IPS DF 6.9 (cell line): ENCODE data around the gene CEACAM1.
"Not testable (repeated sequence)": the region's sequence is repeated elsewhere in the genome, so short reads cannot be mapped to it uniquely, and the experiment has no call there.

Experiments
- DNase-seq: peaks from one replicate; pipeline ENCODE4 v3.0.0-alpha.2; 2013; ENCODE audit warnings: low read depth, low spot score
- H3K27ac ChIP-seq: one replicate; pipeline ENCODE4 v1.5.1; 2013; ENCODE audit warnings: low read length, control low read depth
- H3K27me3 ChIP-seq: 2 replicates; pipeline ENCODE4 v1.6.1; 2013; ENCODE audit warnings: mild to moderate bottlenecking, low read length; ENCODE audit not compliant: control insufficient read depth, insufficient read depth
- H3K36me3 ChIP-seq: 2 replicates; pipeline ENCODE4 v1.6.1; 2013; ENCODE audit warnings: low read length; ENCODE audit not compliant: control insufficient read depth, insufficient read depth
- H3K4me1 ChIP-seq: 2 replicates; pipeline ENCODE4 v1.6.1; 2013; ENCODE audit warnings: low read length; ENCODE audit not compliant: control insufficient read depth, insufficient read depth
- H3K4me3 ChIP-seq: 2 replicates; pipeline ENCODE4 v1.5.1; 2013; ENCODE audit warnings: mild to moderate bottlenecking, low read length
- H3K9me3 ChIP-seq: 2 replicates; pipeline ENCODE4 v1.6.1; 2013; ENCODE audit warnings: low read length, inconsistent platforms; ENCODE audit not compliant: control insufficient read depth, insufficient read depth
- WGBS: extraction: QIAGEN DNeasy Blood & Tissue Kit; methylation state at CpG from one replicate; pipeline ENCODE4 v1.1.7; 2013; ENCODE audit warnings: mixed read lengths, missing lambda C conversion rate; ENCODE audit not compliant: insufficient read length, insufficient coverage; 5-methylcytosine and 5-hydroxymethylcytosine counted together

CEACAM1 gene

GRCh38 chr19:42549067-42549466 is 20.8 kb upstream of the CEACAM1 start:
- DNase-seq, H3K36me3 ChIP-seq, H3K27me3 ChIP-seq, H3K27ac ChIP-seq, H3K4me1 ChIP-seq, H3K4me3 ChIP-seq, H3K9me3 ChIP-seq: not testable (repeated sequence)
- WGBS, result no CpG with 5 or more reads among the region's 1 CpG

GRCh38 chr19:42548552-42548951 is 20.3 kb upstream of the CEACAM1 start:
- WGBS, result no CpG with 5 or more reads among the region's 4 CpGs
- H3K27me3 ChIP-seq, result no peaks in the 10 kb centered on the region
- no peaks in the 10 kb centered on the region for H3K36me3 ChIP-seq
- DNase-seq, result no peak
- no peak overlapping the region for H3K4me3 ChIP-seq
- no peak overlapping the region for H3K27ac ChIP-seq
- H3K4me1 ChIP-seq, result no peaks in the 10 kb centered on the region; the same call in 1 of the 2 replicates
- 0 out of 2 replicates have a peak, but pooled peaks cover 2% of the 10 kb centered on the region for H3K9me3 ChIP-seq

GRCh38 chr19:42547929-42548328 is 19.6 kb upstream of the CEACAM1 start:
- H3K4me1 ChIP-seq, result no peaks in the 10 kb centered on the region; the same call in 1 of the 2 replicates
- no peak overlapping the region for H3K4me3 ChIP-seq
- no CpG with 5 or more reads among the region's 2 CpGs for WGBS
- H3K27me3 ChIP-seq, result no peaks in the 10 kb centered on the region
- H3K27ac ChIP-seq, result no peak overlapping the region
- H3K36me3 ChIP-seq, result no peaks in the 10 kb centered on the region
- 0 out of 2 replicates have a peak, but pooled peaks cover 2% of the 10 kb centered on the region for H3K9me3 ChIP-seq
- no peak for DNase-seq

DNA sequence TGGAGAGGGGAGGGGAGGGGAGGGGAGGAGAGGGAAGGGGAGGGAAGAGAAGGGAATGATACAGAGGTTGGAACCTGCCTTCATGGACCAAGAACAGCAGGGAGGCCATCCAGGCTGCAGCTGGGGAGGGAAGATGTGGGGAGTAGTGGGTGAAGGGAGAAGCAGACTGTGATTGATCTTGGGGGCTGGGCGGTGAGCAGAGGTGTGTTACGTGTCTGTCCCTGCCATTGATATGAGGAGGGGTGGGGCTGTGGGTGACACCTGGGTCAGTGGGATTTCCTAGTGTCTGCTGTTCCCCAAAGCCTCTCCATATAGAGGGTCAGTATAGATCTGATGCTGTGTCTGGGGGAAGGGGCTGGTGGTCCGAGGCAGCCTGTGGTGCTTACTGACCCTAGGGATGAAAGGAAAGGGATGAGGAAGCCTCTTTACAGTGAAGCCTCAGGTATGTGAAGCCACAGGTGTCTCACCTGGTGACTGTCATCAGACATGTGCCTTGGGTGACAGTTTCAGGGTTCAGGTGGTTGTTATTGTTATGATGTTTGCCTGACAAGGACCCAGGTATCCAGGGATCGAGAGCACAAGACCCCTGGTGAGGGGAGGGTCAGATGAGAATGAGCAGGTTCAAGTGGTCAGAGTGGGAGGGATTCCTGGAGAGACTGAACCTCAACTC is 18.7 kb upstream of the CEACAM1 start:
- Histone ChIP-seq H3K9me3 (0 out of 2 replicates have a peak, but pooled peaks cover 2% of the 10 kb centered on the region), H3K27me3 (no peaks in the 10 kb centered on the region), H3K4me1 (no peaks in the 10 kb centered on the region), H3K4me3 (no peak overlapping the region), H3K27ac (no peak overlapping the region), H3K36me3 (no peaks in the 10 kb centered on the region)
- no peak for DNase-seq
- WGBS, result no CpG with 5 or more reads among the region's 4 CpGs

GRCh38 chr19:42544146-42544545 is 15.9 kb upstream of the CEACAM1 start:
- WGBS, result no CpG with 5 or more reads among the region's 4 CpGs
- Histone ChIP-seq H3K36me3 (no peaks in the 10 kb centered on the region), H3K27ac (no peak overlapping the region), H3K27me3 (no peaks in the 10 kb centered on the region), H3K4me3 (no peak overlapping the region), H3K4me1 (peaks cover 3% of the 10 kb centered on the region), H3K9me3 (no peaks in the 10 kb centered on the region)
- no peak for DNase-seq

- no peaks in the 10 kb centered on the region for H3K9me3 ChIP-seq
- no peak overlapping the region for H3K27ac ChIP-seq
- no peaks in the 10 kb centered on the region for H3K36me3 ChIP-seq
- peaks cover 3% of the 10 kb centered on the region for H3K4me1 ChIP-seq
- no peak for DNase-seq
- no CpG with 5 or more reads among the region's 2 CpGs for WGBS
- no peaks in the 10 kb centered on the region for H3K27me3 ChIP-seq
- no peak overlapping the region for H3K4me3 ChIP-seq
These were observed 14.5 kb upstream of the CEACAM1 start for GRCh38 chr19:42542791-42543190.

GRCh38 chr19:42540071-42540553 is 11.8 kb upstream of the CEACAM1 start:
- no peak overlapping the region for H3K27ac ChIP-seq
- no peaks in the 10 kb centered on the region for H3K27me3 ChIP-seq
- peaks cover 3% of the 10 kb centered on the region for H3K4me1 ChIP-seq
- H3K36me3 ChIP-seq, result no peaks in the 10 kb centered on the region
- H3K4me3 ChIP-seq, result no peak overlapping the region
- no peaks in the 10 kb centered on the region for H3K9me3 ChIP-seq
- DNase-seq, result no peak
- WGBS, result no CpG with 5 or more reads among the region's 8 CpGs

GRCh38 chr19:42538841-42539709 is 10.8 kb upstream of the CEACAM1 start:
- Histone ChIP-seq H3K36me3 (no peaks in the 10 kb centered on the region), H3K27me3 (no peaks in the 10 kb centered on the region), H3K4me3 (no peak overlapping the region), H3K4me1 (peaks cover 3% of the 10 kb centered on the region), H3K9me3 (no peaks in the 10 kb centered on the region), H3K27ac (no peak overlapping the region)
- DNase-seq, result no peak
- no CpG with 5 or more reads among the region's 7 CpGs for WGBS

DNA sequence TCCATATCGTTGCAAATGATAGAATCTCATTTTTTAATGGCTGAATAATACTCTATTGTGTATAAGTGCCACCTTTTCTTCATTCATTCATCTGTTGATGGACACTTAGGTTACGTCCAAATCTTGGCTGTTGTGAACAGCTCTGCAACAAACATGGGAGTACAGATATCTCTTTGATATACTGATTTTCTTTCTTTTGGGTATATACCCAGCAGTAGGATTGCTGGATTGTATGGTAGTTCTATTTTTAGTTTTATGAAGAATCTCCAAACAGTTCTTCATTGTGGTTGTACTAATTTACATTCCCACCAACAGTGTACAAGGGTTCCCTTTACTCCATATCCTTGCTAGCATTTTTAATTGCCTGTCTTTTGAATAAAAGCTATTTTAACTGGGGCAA is 7.0 kb upstream of the CEACAM1 start:
- H3K9me3 ChIP-seq, H3K4me1 ChIP-seq, H3K27me3 ChIP-seq, H3K27ac ChIP-seq, H3K4me3 ChIP-seq, DNase-seq, H3K36me3 ChIP-seq: not testable (repeated sequence)
- WGBS, result no CpG with 5 or more reads among the region's 2 CpGs

DNA sequence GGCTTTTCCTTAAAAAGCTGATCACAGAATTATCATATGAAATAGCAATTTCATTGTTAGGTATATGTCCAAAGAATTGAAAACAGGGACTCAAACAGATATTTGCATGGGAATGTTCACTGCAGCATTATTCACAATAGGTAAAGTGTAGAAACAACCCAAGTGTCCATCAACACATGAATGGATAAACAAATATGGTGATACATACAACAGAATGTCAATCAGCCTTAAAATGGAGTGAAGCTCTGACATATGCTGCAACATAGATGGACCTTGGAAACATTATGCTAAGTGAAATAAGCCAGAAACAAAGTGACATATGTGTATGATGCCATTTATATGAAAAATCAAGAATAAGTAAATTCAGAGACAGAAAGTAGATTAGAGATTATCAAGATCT is 6.1 kb upstream of the CEACAM1 start:
- DNase-seq, result no peak
- Histone ChIP-seq H3K36me3 (no peaks in the 10 kb centered on the region), H3K9me3 (no peaks in the 10 kb centered on the region), H3K27me3 (no peaks in the 10 kb centered on the region), H3K4me1 (0 out of 2 replicates have a peak, but pooled peaks cover under 1% of the 10 kb centered on the region), H3K27ac (no peak overlapping the region), H3K4me3 (no peak overlapping the region)
